GM19372 (cell line): ENCODE measurements around the gene KRTAP10-3.
"Not testable (repeated sequence)": the region's sequence is repeated elsewhere in the genome, so short reads cannot be mapped to it uniquely, and the experiment has no call there.

ENCODE experiments used
- ATAC-seq: cut with Tn5 transposase; IDR thresholded peaks from one replicate; pipeline ENCODE4 v1.9.1; 2021; ENCODE audit warnings: mild to moderate bottlenecking, low read depth, moderate library complexity; ENCODE audit not compliant: unreplicated experiment

Gene KRTAP10-3

GRCh38 chr21:44572959-44573583 is 14.5 kb upstream of the KRTAP10-3 start:
- ATAC-seq, result no peak

GRCh38 chr21:44571844-44572782 is 13.5 kb upstream of the KRTAP10-3 start:
- ATAC-seq, result no peak

GRCh38 chr21:44571296-44571695 is 12.7 kb upstream of the KRTAP10-3 start:
- ATAC-seq, result no peak

- no peak for ATAC-seq
Measured at GRCh38 chr21:44569861-44570517, 11.4 kb upstream of the KRTAP10-3 start.

GRCh38 chr21:44568667-44569556 is 10.3 kb upstream of the KRTAP10-3 start:
- no peak for ATAC-seq

- ATAC-seq, result no peak
Measured at GRCh38 chr21:44568261-44568660, 9.7 kb upstream of the KRTAP10-3 start.

- no peak for ATAC-seq
Measured at GRCh38 chr21:44567481-44568171, 9.0 kb upstream of the KRTAP10-3 start.

GRCh38 chr21:44566403-44566802 is 7.8 kb upstream of the KRTAP10-3 start:
- no peak for ATAC-seq

GRCh38 chr21:44564886-44565598 is 6.4 kb upstream of the KRTAP10-3 start:
- ATAC-seq, result no peak

GRCh38 chr21:44564099-44564498 is 5.5 kb upstream of the KRTAP10-3 start:
- no peak for ATAC-seq

- ATAC-seq, result not testable (repeated sequence)
Measured at GRCh38 chr21:44558329-44558675, 293 bp downstream of the KRTAP10-3 start.

GRCh38 chr21:44557491-44558328 is 885 bp downstream of the KRTAP10-3 start:
- no peak for ATAC-seq

- ATAC-seq, result no peak
Measured at GRCh38 chr21:44556879-44557278, 1.7 kb downstream of the KRTAP10-3 start.

- no peak for ATAC-seq
Measured at GRCh38 chr21:44555200-44555875, 3.3 kb downstream of the KRTAP10-3 start.

GRCh38 chr21:44552681-44553080 is 5.9 kb downstream of the KRTAP10-3 start:
- no peak for ATAC-seq

GRCh38 chr21:44552136-44552535 is 6.5 kb downstream of the KRTAP10-3 start:
- no peak for ATAC-seq

- no peak for ATAC-seq
Measured at GRCh38 chr21:44551340-44551961, 7.1 kb downstream of the KRTAP10-3 start, which contains the start of gene KRTAP10-2. KRTAP10-2 (minus strand) TSS chr21:44551505; CDS start chr21:44551458, 47 bp downstream.
